Activated CD8-positive, alpha-beta T cell treated with anti-CD3 and anti-CD28 coated beads for 36 hours (primary cell): Measurements from ENCODE around the gene TMEM150A. TPM values are rescaled to one million over a fixed set of nuclear protein-coding genes. Genes with fewer than 3 reads are reported as not detected.
"Not testable (repeated sequence)": the region's sequence is repeated elsewhere in the genome, so short reads cannot be mapped to it uniquely, and the experiment has no call there.

Experiments
- ATAC-seq: fragments of 200-7000 bp; cut with Tn5 transposase; one replicate; pipeline ENCODE4 v1.10.0; 2021; ENCODE audit warnings: mild to moderate bottlenecking, moderate library complexity
- CTCF ChIA-PET: fragments of 350-600 bp; sonication (Branson Sonifier 250); formaldehyde crosslinking; loops from one replicate; lab custom pipeline; 2021; ENCODE audit warnings: antibody characterized with exemption; lab: Charles Lee
- POLR2A ChIA-PET: fragments of 350-600 bp; sonication (Branson Sonifier 250); formaldehyde crosslinking; loops from one replicate; lab custom pipeline; 2021; ENCODE audit warnings: antibody characterized with exemption; lab: Charles Lee
- DNase-seq: peaks from one replicate; pipeline ENCODE4 v3.0.0-alpha.2; 2020
- H3K27ac Mint-ChIP-seq: one replicate; pipeline ENCODE4 v1.8.0; 2021; ENCODE audit warnings: mild to moderate bottlenecking, mixed read lengths
- H3K27me3 Mint-ChIP-seq: one replicate; pipeline ENCODE4 v1.8.0; 2021; ENCODE audit warnings: mixed read lengths
- H3K36me3 Mint-ChIP-seq: one replicate; pipeline ENCODE4 v1.8.0; 2021; ENCODE audit warnings: low read depth, mixed read lengths
- H3K4me1 Mint-ChIP-seq: one replicate; pipeline ENCODE4 v1.8.0; 2021; ENCODE audit warnings: low read depth, mixed read lengths
- H3K4me3 Mint-ChIP-seq: one replicate; pipeline ENCODE4 v1.8.0; 2021; ENCODE audit warnings: mild to moderate bottlenecking, moderate library complexity, mixed read lengths
- H3K9me3 Mint-ChIP-seq: one replicate; pipeline ENCODE4 v1.8.0; 2021; ENCODE audit warnings: mixed read lengths
- CTCF ChIP-seq: fragments of 200-600 bp; IDR thresholded peaks from one replicate; pipeline ENCODE4 v1.8.0; 2022; ENCODE audit warnings: antibody characterized with exemption, mild to moderate bottlenecking
- intact Hi-C: fragments of 100-400 bp; cut with micrococcal nuclease; formaldehyde crosslinking; loops from one replicate; pipeline ENCODE4 v1.10.0; 2022
- total RNA-seq, 2 experiments: library from RNA; stranded (reverse); gene quantifications; one replicate each; pipeline ENCODE4 v1.2.3, GENCODE V29; 2021

The TMEM150A gene
- total RNA-seq, 2 experiments from 2014 or later, result 1.0 to 1.2 TPM

GRCh38 chr2:85607268-85608215 is 5.0 kb upstream of the TMEM150A start:
- no peak for TF ChIP-seq CTCF
- no peaks in the 10 kb centered on the region for H3K27me3 Mint-ChIP-seq
- no peak overlapping the region for H3K4me3 Mint-ChIP-seq
- ATAC-seq, result no peak
- POLR2A ChIA-PET, result interaction anchor here (1.0 to 6.1 kb wide), 2 partner anchors 9 to 14 kb away, joined by 3 to 34 read pairs; partner anchors contain the start of gene USP39
- no peak for DNase-seq
- no peaks in the 10 kb centered on the region for H3K9me3 Mint-ChIP-seq
- peaks cover 46% of the 10 kb centered on the region for H3K4me1 Mint-ChIP-seq
- intact Hi-C loops, result no loop called here
- H3K27ac Mint-ChIP-seq, result peak overlapping the region; percentile 31
- CTCF ChIA-PET, result no interaction called here
- peaks cover 24% of the 10 kb centered on the region for H3K36me3 Mint-ChIP-seq

- Mint-ChIP-seq H3K4me1 (peaks cover 46% of the 10 kb centered on the region), H3K36me3 (peaks cover 18% of the 10 kb centered on the region), H3K27ac (no peak overlapping the region), H3K4me3 (no peak overlapping the region), H3K9me3 (no peaks in the 10 kb centered on the region), H3K27me3 (no peaks in the 10 kb centered on the region)
- DNase-seq (no peak), ATAC-seq (no peak)
- intact Hi-C loops, result no loop called here
- CTCF ChIA-PET, result interaction anchor here (0.7 to 2.2 kb wide), 4 partner anchors 10 to 32 kb away, joined by 3 to 8 read pairs (median 5); partner anchors contain the start of genes RNF181 and USP39
- no peak for TF ChIP-seq CTCF
- POLR2A ChIA-PET, result interaction anchor here (1.0 to 6.1 kb wide), 6 partner anchors 10 to 60 kb away, joined by 3 to 34 read pairs (median 5); partner anchors contain the start of genes RNF181 and USP39
These were observed 3.6 kb upstream of the TMEM150A start for GRCh38 chr2:85606116-85606455.

- intact Hi-C loops, result no loop called here
- no peak for TF ChIP-seq CTCF
- Mint-ChIP-seq H3K4me3 (no peak overlapping the region), H3K4me1 (peaks cover 46% of the 10 kb centered on the region), H3K27me3 (no peaks in the 10 kb centered on the region), H3K9me3 (no peaks in the 10 kb centered on the region), H3K27ac (no peak overlapping the region), H3K36me3 (peaks cover 18% of the 10 kb centered on the region)
- DNase-seq, result no peak
- ChIA-PET POLR2A (interaction anchor here (1.0 to 6.1 kb wide), 7 partner anchors 11 to 59 kb away, joined by 4 to 34 read pairs (median 6); partner anchors contain the start of genes RNF181 and USP39), CTCF (interaction anchor here (1.3 to 2.2 kb wide), 4 partner anchors 9 to 32 kb away, joined by 3 to 10 read pairs (median 7); partner anchors contain the start of genes RNF181 and USP39)
- ATAC-seq, result no peak
These were observed 3.1 kb upstream of the TMEM150A start for GRCh38 chr2:85605406-85606115.

- Mint-ChIP-seq H3K36me3 (peaks cover 13% of the 10 kb centered on the region), H3K4me3 (no peak overlapping the region), H3K27me3 (no peaks in the 10 kb centered on the region), H3K9me3 (no peaks in the 10 kb centered on the region), H3K27ac (no peak overlapping the region), H3K4me1 (peaks cover 46% of the 10 kb centered on the region)
- ATAC-seq (no peak), DNase-seq (no peak)
- intact Hi-C loops, result no loop called here
- ChIA-PET CTCF (interaction anchor here (0.6 to 2.2 kb wide), 5 partner anchors 8 to 185 kb away, joined by 3 to 10 read pairs (median 6); partner anchors contain the start of genes RNF181 and USP39), POLR2A (interaction anchor here (1.2 to 6.1 kb wide), 6 partner anchors 9 to 54 kb away, joined by 4 to 34 read pairs (median 8); partner anchors contain the start of genes RNF181 and USP39)
- TF ChIP-seq CTCF, result no peak
These were observed 2.3 kb upstream of the TMEM150A start for GRCh38 chr2:85604568-85605339.

GRCh38 chr2:85604133-85604444 is 1.6 kb upstream of the TMEM150A start:
- POLR2A ChIA-PET, result interaction anchor here (1.1 to 6.1 kb wide), 6 partner anchors 7 to 54 kb away, joined by 3 to 34 read pairs (median 8); partner anchors contain the start of genes C2orf68, RNF181 and USP39
- CTCF ChIA-PET, result interaction anchor here (0.6 to 2.3 kb wide), 4 partner anchors 12 to 184 kb away, joined by 3 to 10 read pairs (median 6); partner anchors contain the start of gene USP39
- Mint-ChIP-seq H3K4me3 (peak overlapping the region; percentile 83), H3K4me1 (peaks cover 48% of the 10 kb centered on the region)
- intact Hi-C loops, DNase-seq, H3K9me3 Mint-ChIP-seq, H3K36me3 Mint-ChIP-seq, H3K27ac Mint-ChIP-seq, ATAC-seq, H3K27me3 Mint-ChIP-seq: not testable (repeated sequence)
